MG63 (cell line): ENCODE data around the gene PEX19. TPM values are rescaled to one million over a fixed set of nuclear protein-coding genes. Genes with fewer than 3 reads are reported as not detected.
"Not testable (repeated sequence)": the region's sequence is repeated elsewhere in the genome, so short reads cannot be mapped to it uniquely, and the experiment has no call there.

Experiments used
- DNase-seq: peaks from one replicate; pipeline ENCODE4 v3.0.0-alpha.2; 2020
- H3K27me3 ChIP-seq: fragments of 250-450 bp; sonication (Bioruptor Pico); 2 replicates; pipeline ENCODE4 v1.5.1; 2020; ENCODE audit warnings: mild to moderate bottlenecking, moderate library complexity
- H3K36me3 ChIP-seq: fragments of 250-450 bp; sonication (Bioruptor Pico); 2 replicates; pipeline ENCODE4 v1.5.1; 2020; ENCODE audit warnings: mild to moderate bottlenecking, moderate library complexity
- H3K4me3 ChIP-seq: fragments of 250-450 bp; sonication (Bioruptor Pico); 2 replicates; pipeline ENCODE4 v1.5.1; 2020; ENCODE audit warnings: mild to moderate bottlenecking, moderate library complexity
- H3K9me3 ChIP-seq: fragments of 250-450 bp; sonication (Bioruptor Pico); 2 replicates; pipeline ENCODE4 v1.5.1; 2020; ENCODE audit warnings: mild to moderate bottlenecking, moderate library complexity
- total RNA-seq: library from RNA; depleted of rRNA; stranded (reverse); fragments of >200 nt; shearing (Covaris generic); gene quantifications from 2 replicates; pipeline ENCODE4 v1.2.3, GENCODE V29; 2014; ENCODE audit warnings: low replicate concordance

The PEX19 gene
- total RNA-seq, 1 experiment from 2014 or later = 27.2 TPM

DNA sequence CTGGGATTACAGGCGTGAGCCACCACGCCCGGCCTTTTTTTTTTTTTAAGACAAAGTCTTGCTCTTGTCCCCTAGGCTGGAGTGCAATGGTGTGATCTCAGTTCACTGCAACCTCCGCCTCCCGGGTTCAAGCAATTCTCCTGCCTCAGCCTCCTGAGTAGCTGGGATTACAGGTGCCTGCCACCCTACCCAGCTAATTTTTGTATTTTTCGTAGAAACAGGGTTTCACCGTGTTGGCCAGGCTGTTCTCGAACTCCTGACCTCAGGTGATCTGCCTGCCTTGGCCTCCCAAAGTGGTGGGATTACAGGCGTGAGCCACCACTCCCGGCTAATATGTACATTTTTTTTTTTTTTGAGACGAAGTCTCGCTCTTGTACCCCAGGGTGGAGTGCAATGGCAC, 2.8 kb upstream of the PEX19 start:
- not testable (repeated sequence) for DNase-seq, H3K4me3 ChIP-seq, H3K27me3 ChIP-seq, H3K9me3 ChIP-seq
- peaks cover 44% of the 10 kb centered on the region for H3K36me3 ChIP-seq

GRCh38 chr1:160285506-160285905, 573 bp upstream of the PEX19 start:
- peaks cover 42% of the 10 kb centered on the region for H3K36me3 ChIP-seq
- no peak for DNase-seq
- no peaks in the 10 kb centered on the region for H3K9me3 ChIP-seq
- no peaks in the 10 kb centered on the region for H3K27me3 ChIP-seq
- H3K4me3 ChIP-seq = peak overlapping the region; percentile 98

DNA sequence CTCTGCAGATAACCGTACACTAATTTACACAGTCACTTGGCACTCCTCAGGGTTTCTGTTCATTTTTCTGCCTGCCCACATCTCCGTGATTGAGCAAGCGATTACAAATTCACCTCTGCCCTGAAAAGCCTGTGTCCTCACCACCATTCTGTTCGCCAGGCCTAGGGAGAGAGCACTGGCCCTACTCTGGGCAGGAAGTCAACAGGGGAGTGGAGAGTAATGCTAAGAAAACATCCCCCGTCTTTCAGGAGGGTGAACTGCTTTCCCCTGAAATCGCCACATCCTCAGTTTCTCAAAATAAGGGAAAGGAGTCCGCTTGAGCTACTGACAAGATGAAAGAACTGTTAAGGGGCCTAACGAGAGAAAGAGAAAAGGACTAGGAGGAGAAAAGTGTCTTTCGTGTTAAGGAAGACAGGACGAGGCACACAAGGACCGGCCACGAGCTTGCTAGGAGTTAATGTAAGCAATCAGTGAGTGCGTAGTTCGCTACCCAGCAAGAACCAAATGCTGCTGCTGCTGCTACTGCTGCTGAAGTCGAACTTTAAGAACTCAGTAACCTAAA, 632 bp downstream of the PEX19 start:
- Histone ChIP-seq H3K4me3 (peak overlapping the region; percentile 98), H3K27me3 (no peaks in the 10 kb centered on the region), H3K36me3 (peaks cover 40% of the 10 kb centered on the region), H3K9me3 (no peaks in the 10 kb centered on the region)
- DNase-seq = peak; percentile 57

GRCh38 chr1:160282807-160283206, 2.1 kb downstream of the PEX19 start:
- H3K4me3 ChIP-seq = no peak overlapping the region
- H3K27me3 ChIP-seq = no peaks in the 10 kb centered on the region
- H3K9me3 ChIP-seq = no peaks in the 10 kb centered on the region
- no peak for DNase-seq
- peaks cover 47% of the 10 kb centered on the region for H3K36me3 ChIP-seq

DNA sequence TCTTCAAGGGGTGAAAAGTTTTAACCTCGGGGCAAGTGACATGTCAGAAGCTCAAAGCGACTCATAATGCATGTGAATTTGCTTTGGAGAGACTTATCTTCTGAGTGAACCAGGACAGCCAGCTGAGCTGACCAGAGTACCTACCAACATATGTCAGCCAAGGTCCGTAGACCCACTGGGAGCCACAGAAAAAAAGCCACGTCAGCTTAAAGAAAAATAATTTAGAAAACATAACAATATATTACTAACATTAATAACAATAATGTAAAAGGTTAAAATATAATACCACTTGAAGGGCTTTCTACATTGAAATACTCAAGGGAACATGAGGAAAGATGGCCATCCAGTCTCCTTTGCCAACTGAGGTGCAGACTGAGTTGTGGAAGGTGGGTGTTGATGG, 6.9 kb downstream of the PEX19 start:
- H3K4me3 ChIP-seq = no peak overlapping the region
- no peaks in the 10 kb centered on the region for H3K9me3 ChIP-seq
- H3K27me3 ChIP-seq = no peaks in the 10 kb centered on the region
- H3K36me3 ChIP-seq = peaks cover 53% of the 10 kb centered on the region
- no peak for DNase-seq

DNA sequence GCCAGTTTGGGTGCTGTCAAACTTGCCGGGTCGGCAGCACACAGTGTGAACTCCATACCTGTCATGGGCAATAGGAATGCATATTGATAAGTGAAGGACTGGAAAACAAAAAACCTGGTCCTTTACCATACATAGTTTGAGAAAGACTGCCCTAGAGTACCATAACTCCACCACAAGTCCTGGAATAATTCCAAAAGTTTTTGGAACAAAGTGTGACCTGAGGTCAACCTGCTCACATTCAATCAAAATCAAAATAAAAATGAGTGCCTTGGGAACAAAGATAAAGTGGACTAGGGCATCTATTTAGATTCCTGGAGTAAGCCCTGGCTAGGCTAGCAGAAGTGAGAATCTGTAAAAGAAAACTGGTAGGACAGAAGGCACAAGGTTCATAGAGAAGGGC, 7.6 kb downstream of the PEX19 start:
- no peak for DNase-seq
- no peaks in the 10 kb centered on the region for H3K27me3 ChIP-seq
- H3K9me3 ChIP-seq = no peaks in the 10 kb centered on the region
- peaks cover 48% of the 10 kb centered on the region for H3K36me3 ChIP-seq
- H3K4me3 ChIP-seq = no peak overlapping the region

DNA sequence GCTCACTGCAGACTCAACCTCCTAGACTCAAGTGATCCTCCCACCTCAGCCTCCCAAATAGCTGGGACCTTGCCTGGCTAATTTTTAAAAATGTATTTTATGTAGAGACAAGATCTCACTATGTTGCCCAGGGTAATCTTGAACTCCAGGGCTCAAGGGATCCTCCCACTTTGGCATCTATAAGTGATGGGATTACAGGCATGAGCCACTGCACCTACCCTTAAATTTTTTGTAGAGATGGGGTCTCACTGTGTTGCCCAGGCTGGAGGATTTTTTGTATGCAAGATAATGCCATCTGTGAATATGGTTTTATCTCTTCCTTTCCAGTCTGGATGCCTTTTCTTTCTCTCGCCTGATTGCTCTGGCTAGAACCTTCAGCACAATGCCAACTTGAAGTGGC, 13.9 kb downstream of the PEX19 start:
- Histone ChIP-seq H3K27me3 (peaks cover 3% of the 10 kb centered on the region; the same call in 1 of the 2 replicates), H3K36me3 (no peaks in the 10 kb centered on the region), H3K4me3 (no peak overlapping the region), H3K9me3 (no peaks in the 10 kb centered on the region; the same call in 1 of the 2 replicates)
- DNase-seq = no peak

DNA sequence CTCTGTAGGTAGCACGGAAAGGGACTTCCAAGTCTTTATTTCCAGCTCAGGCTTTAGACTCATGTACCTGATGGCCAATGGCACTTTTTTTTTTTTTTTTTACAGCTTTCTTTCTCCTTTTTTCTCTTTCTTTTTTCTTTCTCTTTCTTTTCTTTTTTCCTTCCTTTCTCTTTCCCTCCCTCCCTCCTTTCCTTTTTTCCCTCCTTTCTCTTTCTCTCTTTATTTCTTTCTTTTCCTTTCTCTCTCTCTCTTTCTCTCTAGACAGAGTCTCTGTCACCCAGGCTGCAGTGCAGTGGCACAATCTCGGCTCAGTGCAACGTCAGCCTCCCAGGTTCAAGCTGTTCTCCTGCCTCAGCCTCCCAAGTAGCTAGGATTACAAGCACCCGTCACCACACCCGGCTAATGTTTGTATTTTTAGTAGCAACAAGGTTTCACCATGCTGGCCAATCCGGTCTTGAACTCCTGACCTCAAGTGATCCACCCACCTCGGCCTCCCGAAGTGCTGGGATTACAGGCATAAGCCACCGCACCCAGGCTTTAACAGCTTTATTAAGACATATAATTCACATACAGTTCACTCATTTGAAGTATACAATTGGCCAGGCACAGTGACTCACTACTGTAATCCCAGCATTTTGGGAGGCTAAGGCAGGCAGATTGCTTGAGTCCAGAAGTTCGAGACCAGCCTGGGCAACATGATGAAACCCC, 17.5 kb downstream of the PEX19 start:
- H3K27me3 ChIP-seq = peaks cover 3% of the 10 kb centered on the region; the same call in 1 of the 2 replicates
- no peak for DNase-seq
- H3K4me3 ChIP-seq = no peak overlapping the region
- H3K36me3 ChIP-seq = no peaks in the 10 kb centered on the region
- H3K9me3 ChIP-seq = no peaks in the 10 kb centered on the region; the same call in 1 of the 2 replicates

DNA sequence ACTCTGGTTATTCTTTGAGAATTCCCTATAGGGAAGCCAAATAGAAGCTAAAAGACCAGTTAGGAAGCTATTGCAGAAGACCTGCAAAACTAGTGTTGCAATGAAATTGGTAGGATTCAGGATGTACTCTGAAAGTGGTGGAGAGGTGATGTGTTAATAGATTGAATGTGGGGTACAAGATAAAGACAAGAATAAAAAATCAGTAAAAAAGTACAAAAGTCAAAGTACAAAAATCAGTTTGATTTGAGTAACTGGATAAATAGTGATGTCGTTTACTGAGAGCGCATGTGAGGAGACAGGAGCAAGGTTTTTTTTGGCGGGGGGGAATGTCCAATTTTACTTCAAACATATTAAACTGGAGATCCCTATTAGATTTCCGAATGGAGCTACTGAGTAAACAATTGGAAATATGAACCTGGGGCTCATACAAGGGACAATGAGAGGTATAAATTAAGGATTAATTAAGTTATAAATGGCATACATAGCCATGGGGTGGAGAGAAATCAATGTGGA, 20.1 kb downstream of the PEX19 start:
- H3K27me3 ChIP-seq = peaks cover 3% of the 10 kb centered on the region; the same call in 1 of the 2 replicates
- H3K4me3 ChIP-seq = no peak overlapping the region
- H3K9me3 ChIP-seq = no peaks in the 10 kb centered on the region; the same call in 1 of the 2 replicates
- H3K36me3 ChIP-seq = no peaks in the 10 kb centered on the region; the same call in 1 of the 2 replicates
- no peak for DNase-seq

- H3K27me3 ChIP-seq = no peaks in the 10 kb centered on the region; the same call in 1 of the 2 replicates
- H3K9me3 ChIP-seq = no peaks in the 10 kb centered on the region
- peak within 1 kb of the TSS; percentile 82 for H3K4me3 ChIP-seq
- DNase-seq = peak; percentile 99
- H3K36me3 ChIP-seq = peaks cover 17% of the 10 kb centered on the region
These were observed 22.8 kb downstream of the PEX19 start, which contains the start of gene DCAF8 for GRCh38 chr1:160261893-160262794. DCAF8 (minus strand) TSS chr1:160262549; CDS start chr1:160244008, 18,541 bp downstream.

DNA sequence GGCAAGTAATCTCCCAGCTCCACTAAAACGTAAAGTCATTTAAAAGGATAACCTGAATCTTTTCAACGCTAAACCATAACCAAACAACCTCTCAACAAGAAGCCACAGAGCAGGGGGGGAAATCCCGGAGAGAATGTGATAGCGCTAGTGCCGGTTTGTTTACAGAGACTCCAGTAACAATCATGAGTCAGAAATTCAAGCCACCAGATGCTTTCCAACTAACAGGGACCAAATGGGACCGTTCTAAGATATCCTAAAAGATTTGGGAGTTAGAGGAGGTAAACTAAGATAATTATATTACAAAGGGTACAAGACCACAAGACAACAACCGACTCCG, 23.4 kb downstream of the PEX19 start:
- peak; percentile 59 for DNase-seq
- Histone ChIP-seq H3K4me3 (peak overlapping the region; percentile 82), H3K9me3 (no peaks in the 10 kb centered on the region), H3K27me3 (no peaks in the 10 kb centered on the region), H3K36me3 (peaks cover 18% of the 10 kb centered on the region)

GRCh38 chr1:160260406-160261382, 24.2 kb downstream of the PEX19 start:
- H3K4me3 ChIP-seq = peak overlapping the region; percentile 82
- no peaks in the 10 kb centered on the region for H3K27me3 ChIP-seq
- DNase-seq = peak; percentile 19
- H3K9me3 ChIP-seq = no peaks in the 10 kb centered on the region
- peaks cover 18% of the 10 kb centered on the region for H3K36me3 ChIP-seq

- Histone ChIP-seq H3K36me3 (peaks cover 32% of the 10 kb centered on the region), H3K27me3 (no peaks in the 10 kb centered on the region), H3K9me3 (no peaks in the 10 kb centered on the region), H3K4me3 (no peak overlapping the region)
- DNase-seq = no peak
These were observed 26.6 kb downstream of the PEX19 start for GRCh38 chr1:160258177-160258798.

DNA sequence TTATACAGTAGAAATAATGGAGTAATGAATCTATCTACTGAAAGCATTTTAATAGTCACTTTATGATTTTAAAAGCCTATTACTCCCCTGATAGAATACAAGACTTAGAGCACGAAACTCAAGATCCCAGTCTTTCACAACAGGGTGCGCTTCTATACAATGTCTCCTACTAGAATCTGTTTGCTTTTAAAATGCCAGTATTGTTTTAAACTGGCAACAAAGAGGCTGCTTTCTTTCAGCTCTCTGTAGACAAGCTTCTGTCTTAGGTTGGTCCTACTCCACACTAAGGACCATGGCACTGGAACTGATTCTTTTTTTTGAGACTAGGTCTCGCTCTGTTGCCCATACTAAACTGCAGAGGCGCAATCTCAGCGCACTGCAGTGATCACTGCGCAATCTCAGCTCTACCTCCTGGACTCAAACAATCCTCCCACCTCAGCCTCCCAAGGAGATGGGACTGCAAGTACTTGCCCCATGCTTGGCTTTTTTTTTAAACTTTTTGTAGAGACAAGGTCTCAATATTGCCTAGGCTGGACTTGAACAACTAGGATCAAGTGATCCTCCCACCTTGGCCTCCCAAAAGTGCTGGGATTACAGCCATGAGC, 27.4 kb downstream of the PEX19 start:
- H3K36me3 ChIP-seq = peaks cover 32% of the 10 kb centered on the region
- H3K9me3 ChIP-seq = no peaks in the 10 kb centered on the region
- no peak overlapping the region for H3K4me3 ChIP-seq
- no peak for DNase-seq
- no peaks in the 10 kb centered on the region for H3K27me3 ChIP-seq

DNA sequence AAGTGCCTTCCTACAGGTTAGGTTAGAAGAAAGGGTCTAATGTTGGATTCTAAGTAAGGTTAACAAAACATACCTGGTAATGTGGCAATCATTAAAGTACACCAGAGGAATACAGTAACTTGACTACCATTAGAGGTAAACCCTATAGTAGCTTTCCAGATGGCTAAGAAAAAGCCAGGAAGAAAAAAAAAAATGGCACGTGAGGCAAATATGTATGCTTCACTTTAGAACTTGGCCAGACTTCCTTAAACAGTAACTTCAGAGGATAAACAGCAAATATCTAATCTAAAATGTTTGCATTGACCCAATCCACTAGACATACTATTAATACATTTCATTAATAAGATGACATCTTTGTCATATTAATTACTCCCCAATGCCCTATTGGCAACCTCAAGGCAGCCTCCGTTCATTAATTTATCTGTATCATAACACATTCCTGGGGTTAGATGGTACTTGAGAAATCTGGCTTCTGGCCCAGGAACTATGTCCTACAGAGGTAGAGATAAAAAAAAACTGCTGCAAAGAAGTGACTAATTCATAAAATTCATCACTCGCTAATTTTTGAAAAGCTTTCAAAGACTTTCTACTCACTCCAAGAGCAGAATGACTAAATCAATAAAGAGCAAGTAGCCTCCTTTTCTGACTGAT, 28.4 kb downstream of the PEX19 start:
- no peak overlapping the region for H3K4me3 ChIP-seq
- peak; percentile 44 for DNase-seq
- H3K9me3 ChIP-seq = no peaks in the 10 kb centered on the region
- H3K27me3 ChIP-seq = no peaks in the 10 kb centered on the region
- H3K36me3 ChIP-seq = peaks cover 32% of the 10 kb centered on the region
